ENCODE measurements around the gene SOX3. TPM values are rescaled to one million over a fixed set of nuclear protein-coding genes. Genes with fewer than 3 reads are reported as not detected.

The SOX3 gene
- total RNA-seq, 1 donor from 2014 or later: 3.4 TPM

- Mint-ChIP-seq H3K36me3 (no peaks in the 10 kb centered on the region), H3K4me3 (no peak overlapping the region), H3K9me3 (no peaks in the 10 kb centered on the region), H3K27me3 (peaks cover 65% of the 10 kb centered on the region), H3K4me1 (ENCODE audit: unreplicated experiment) (peaks cover 3% of the 10 kb centered on the region), H3K27ac (no peak overlapping the region)
- no peak for TF ChIP-seq CTCF (conservative IDR thresholded peaks at IDR 0.05)
- DNase-seq (ENCODE audit: extremely low spot score, unreplicated experiment): no peak
Observed at GRCh38 chrX:140495739-140496138, 9.1 kb downstream of the SOX3 start.

- Mint-ChIP-seq H3K27ac (no peak overlapping the region), H3K4me1 (ENCODE audit: unreplicated experiment) (no peaks in the 10 kb centered on the region), H3K9me3 (no peaks in the 10 kb centered on the region), H3K36me3 (no peaks in the 10 kb centered on the region), H3K27me3 (peaks cover 47% of the 10 kb centered on the region), H3K4me3 (no peak overlapping the region)
- no peak for DNase-seq (ENCODE audit: extremely low spot score, unreplicated experiment)
- no peak for TF ChIP-seq CTCF (conservative IDR thresholded peaks at IDR 0.05)
Observed at GRCh38 chrX:140492066-140492994, 12.5 kb downstream of the SOX3 start.

GRCh38 chrX:140480765-140481164, 24.1 kb downstream of the SOX3 start:
- Mint-ChIP-seq H3K36me3 (no peaks in the 10 kb centered on the region), H3K4me3 (no peak overlapping the region), H3K27me3 (peaks cover 22% of the 10 kb centered on the region), H3K9me3 (no peaks in the 10 kb centered on the region), H3K4me1 (ENCODE audit: unreplicated experiment) (no peaks in the 10 kb centered on the region), H3K27ac (no peak overlapping the region)
- no peak for TF ChIP-seq CTCF (conservative IDR thresholded peaks at IDR 0.05)
- DNase-seq (ENCODE audit: extremely low spot score, unreplicated experiment): no peak

GRCh38 chrX:140477987-140478386, 26.9 kb downstream of the SOX3 start:
- H3K4me3 Mint-ChIP-seq: no peak overlapping the region
- H3K27me3 Mint-ChIP-seq: peaks cover 22% of the 10 kb centered on the region
- no peaks in the 10 kb centered on the region for H3K4me1 Mint-ChIP-seq (ENCODE audit: unreplicated experiment)
- no peak overlapping the region for H3K27ac Mint-ChIP-seq
- no peaks in the 10 kb centered on the region for H3K36me3 Mint-ChIP-seq
- TF ChIP-seq CTCF (conservative IDR thresholded peaks at IDR 0.05): no peak
- peaks cover 6% of the 10 kb centered on the region for H3K9me3 Mint-ChIP-seq
- no peak for DNase-seq (ENCODE audit: extremely low spot score, unreplicated experiment)

- no peak for DNase-seq (ENCODE audit: extremely low spot score, unreplicated experiment)
- H3K4me1 Mint-ChIP-seq (ENCODE audit: unreplicated experiment): no peaks in the 10 kb centered on the region
- no peaks in the 10 kb centered on the region for H3K36me3 Mint-ChIP-seq
- H3K27ac Mint-ChIP-seq: no peak overlapping the region
- H3K4me3 Mint-ChIP-seq: no peak overlapping the region
- H3K27me3 Mint-ChIP-seq: peaks cover 10% of the 10 kb centered on the region
- TF ChIP-seq CTCF (conservative IDR thresholded peaks at IDR 0.05): no peak
- H3K9me3 Mint-ChIP-seq: peaks cover 6% of the 10 kb centered on the region
Observed at GRCh38 chrX:140475025-140475424, 29.8 kb downstream of the SOX3 start.
